ENCODE measurements around the gene TBC1D1.

Gene TBC1D1

GRCh38 chr4:37989398-37990260, 98.7 kb downstream of the TBC1D1 start:
- no peak overlapping the region for H3K4me3 ChIP-seq (ENCODE audit: low read length)
- TF ChIP-seq, protein P1, sequence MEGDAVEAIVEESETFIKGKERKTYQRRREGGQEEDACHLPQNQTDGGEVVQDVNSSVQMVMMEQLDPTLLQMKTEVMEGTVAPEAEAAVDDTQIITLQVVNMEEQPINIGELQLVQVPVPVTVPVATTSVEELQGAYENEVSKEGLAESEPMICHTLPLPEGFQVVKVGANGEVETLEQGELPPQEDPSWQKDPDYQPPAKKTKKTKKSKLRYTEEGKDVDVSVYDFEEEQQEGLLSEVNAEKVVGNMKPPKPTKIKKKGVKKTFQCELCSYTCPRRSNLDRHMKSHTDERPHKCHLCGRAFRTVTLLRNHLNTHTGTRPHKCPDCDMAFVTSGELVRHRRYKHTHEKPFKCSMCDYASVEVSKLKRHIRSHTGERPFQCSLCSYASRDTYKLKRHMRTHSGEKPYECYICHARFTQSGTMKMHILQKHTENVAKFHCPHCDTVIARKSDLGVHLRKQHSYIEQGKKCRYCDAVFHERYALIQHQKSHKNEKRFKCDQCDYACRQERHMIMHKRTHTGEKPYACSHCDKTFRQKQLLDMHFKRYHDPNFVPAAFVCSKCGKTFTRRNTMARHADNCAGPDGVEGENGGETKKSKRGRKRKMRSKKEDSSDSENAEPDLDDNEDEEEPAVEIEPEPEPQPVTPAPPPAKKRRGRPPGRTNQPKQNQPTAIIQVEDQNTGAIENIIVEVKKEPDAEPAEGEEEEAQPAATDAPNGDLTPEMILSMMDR (conservative IDR thresholded peaks at IDR 0.05; ENCODE audit: low read length): no peak
- DNase-seq (ENCODE audit: low read depth): no peak

DNA sequence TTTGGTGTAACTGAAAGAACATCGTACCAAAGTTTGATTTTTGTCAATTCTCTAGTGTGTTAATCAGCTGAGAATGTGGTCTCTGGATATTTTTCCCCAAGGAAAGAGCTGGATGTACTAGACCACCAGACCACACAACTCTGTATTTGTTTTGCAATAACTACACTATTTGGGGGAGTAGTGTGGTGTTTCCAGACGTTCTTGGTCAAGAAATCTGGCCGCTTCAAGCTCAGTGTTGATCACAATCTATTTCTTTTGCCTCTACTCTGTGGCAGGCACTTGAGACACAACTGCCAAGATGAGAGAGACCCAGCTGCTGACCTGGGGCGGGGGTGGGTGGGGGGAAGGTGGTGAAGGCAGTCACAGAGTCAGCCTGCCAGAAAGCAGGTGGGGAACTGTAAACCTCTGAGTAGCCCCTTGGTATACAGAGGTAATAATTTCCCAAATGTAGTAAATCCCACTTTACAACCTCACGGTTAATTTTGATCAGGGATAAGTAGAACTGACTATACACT, 99.9 kb downstream of the TBC1D1 start:
- no peak for DNase-seq (ENCODE audit: low read depth)
- TF ChIP-seq, protein P1 (conservative IDR thresholded peaks at IDR 0.05; ENCODE audit: low read length): no peak
- H3K4me3 ChIP-seq (ENCODE audit: low read length): no peak overlapping the region

DNA sequence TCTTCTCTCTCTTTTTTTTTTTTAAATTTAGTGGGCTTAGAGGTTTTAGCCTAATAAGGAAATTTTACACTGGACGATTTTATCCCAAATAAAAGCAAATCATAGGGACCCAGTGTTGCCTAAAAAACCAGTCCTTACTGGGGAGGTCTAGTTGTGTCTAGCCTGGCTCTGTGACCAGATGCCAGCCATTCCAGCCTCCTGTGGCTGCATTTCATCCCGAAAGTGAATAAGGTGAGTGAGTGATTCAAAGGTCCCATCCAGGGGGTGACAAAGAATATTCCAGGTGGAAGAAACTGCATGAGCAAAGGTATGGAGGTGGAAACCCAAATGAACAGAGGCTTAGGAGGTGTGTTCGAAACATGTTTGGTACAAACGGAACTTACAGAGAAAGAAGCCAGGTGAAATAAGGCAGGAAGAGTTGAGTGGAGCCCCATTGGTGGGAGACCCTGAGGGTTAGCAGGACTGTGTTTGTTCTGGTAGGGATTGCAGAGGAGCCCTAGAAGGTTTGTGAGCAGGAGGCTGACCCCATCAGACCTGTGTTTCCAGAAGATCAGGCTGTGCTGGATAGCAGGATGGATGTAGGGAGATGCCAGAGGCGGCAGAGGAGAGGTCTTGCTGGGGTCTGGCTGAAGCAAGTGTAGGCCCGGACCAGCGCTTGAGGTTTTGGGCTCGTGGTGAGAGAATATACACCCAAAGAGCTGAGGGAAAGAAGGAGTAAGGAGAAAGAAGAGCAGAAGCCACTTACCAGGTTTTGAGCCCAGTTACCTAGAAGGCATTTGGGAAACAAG, 100.9 kb downstream of the TBC1D1 start:
- DNase-seq (ENCODE audit: low read depth): no peak
- TF ChIP-seq, protein P1 (conservative IDR thresholded peaks at IDR 0.05; ENCODE audit: low read length): no peak
- no peak overlapping the region for H3K4me3 ChIP-seq (ENCODE audit: low read length)

- H3K4me3 ChIP-seq (ENCODE audit: low read length): no peak overlapping the region
- TF ChIP-seq, protein P1 (conservative IDR thresholded peaks at IDR 0.05; ENCODE audit: low read length): no peak
- no peak for DNase-seq (ENCODE audit: low read depth)
Measured at GRCh38 chr4:37993806-37994205, 102.9 kb downstream of the TBC1D1 start.

GRCh38 chr4:37994569-37994968, 103.7 kb downstream of the TBC1D1 start:
- no peak overlapping the region for H3K4me3 ChIP-seq (ENCODE audit: low read length)
- DNase-seq (ENCODE audit: low read depth): no peak
- TF ChIP-seq, protein P1 (conservative IDR thresholded peaks at IDR 0.05; ENCODE audit: low read length): no peak

GRCh38 chr4:37995299-37995821, 104.5 kb downstream of the TBC1D1 start:
- DNase-seq (ENCODE audit: low read depth): no peak
- H3K4me3 ChIP-seq (ENCODE audit: low read length): no peak overlapping the region
- TF ChIP-seq, protein P1 (conservative IDR thresholded peaks at IDR 0.05; ENCODE audit: low read length): no peak

Measured in AG10803 (cell line).